Astrocyte (in vitro differentiated cells and primary cell): Measurements from ENCODE around the gene ARPC2. TPM values are rescaled to one million over a fixed set of nuclear protein-coding genes. Genes with fewer than 3 reads are reported as not detected.

Experiments
- DNase-seq: peaks from one replicate; pipeline ENCODE4 v3.0.0-alpha.2; 2010; ENCODE audit warnings: low read depth
- FAIRE-seq: peaks from 2 replicates; lab custom pipeline; 2011; peaks lifted over from hg19 to GRCh38; lab: Jason Lieb, UNC
- H2AFZ ChIP-seq: 2 replicates; pipeline ENCODE4 v1.6.0; 2012; ENCODE audit warnings: low read depth, low read length, inconsistent platforms
- H3K27ac ChIP-seq: 2 replicates; pipeline ENCODE4 v1.5.1; 2011; ENCODE audit warnings: low read depth, low read length, inconsistent platforms
- H3K27me3 ChIP-seq: 2 replicates; pipeline ENCODE4 v1.6.0; 2011; ENCODE audit warnings: low read length, inconsistent platforms; ENCODE audit not compliant: insufficient read depth
- H3K36me3 ChIP-seq: 2 replicates; pipeline ENCODE4 v1.5.1; 2011; ENCODE audit warnings: low read length, inconsistent platforms; ENCODE audit not compliant: insufficient read depth
- H3K4me1 ChIP-seq: 2 replicates; pipeline ENCODE4 v1.5.1; 2011; ENCODE audit warnings: low read length, inconsistent platforms; ENCODE audit not compliant: insufficient read depth
- H3K4me2 ChIP-seq: 2 replicates; pipeline ENCODE4 v1.6.0; 2012; ENCODE audit warnings: low read length, inconsistent platforms
- H3K4me3 ChIP-seq: 2 replicates; pipeline ENCODE4 v1.5.1; 2011; ENCODE audit warnings: low read depth, mild to moderate bottlenecking, low read length, inconsistent platforms; ENCODE audit not compliant: insufficient read depth
- H3K79me2 ChIP-seq: 2 replicates; pipeline ENCODE4 v1.6.0; 2012; ENCODE audit warnings: mild to moderate bottlenecking, low read length, inconsistent platforms; ENCODE audit not compliant: insufficient read depth
- H3K9ac ChIP-seq: 2 replicates; pipeline ENCODE4 v1.6.0; 2012; ENCODE audit warnings: mild to moderate bottlenecking, low read length, inconsistent platforms
- H3K9me3 ChIP-seq: 2 replicates; pipeline ENCODE4 v1.5.1; 2012; ENCODE audit warnings: low read depth, mild to moderate bottlenecking, low read length, inconsistent platforms; ENCODE audit not compliant: insufficient read depth
- H4K20me1 ChIP-seq: 2 replicates; pipeline ENCODE4 v1.6.0; 2012; ENCODE audit warnings: low read length, inconsistent platforms; ENCODE audit not compliant: insufficient read depth
- H3K27ac Mint-ChIP-seq: one replicate; pipeline ENCODE4 v1.8.0; 2021; ENCODE audit warnings: mild to moderate bottlenecking, mixed read lengths; ENCODE audit not compliant: unreplicated experiment
- H3K27me3 Mint-ChIP-seq: one replicate; pipeline ENCODE4 v1.8.0; 2021; ENCODE audit warnings: low read depth, mixed read lengths; ENCODE audit not compliant: unreplicated experiment
- H3K36me3 Mint-ChIP-seq: one replicate; pipeline ENCODE4 v1.8.0; 2021; ENCODE audit warnings: low read depth, mixed read lengths; ENCODE audit not compliant: unreplicated experiment
- H3K4me1 Mint-ChIP-seq: one replicate; pipeline ENCODE4 v1.8.0; 2021; ENCODE audit warnings: low read depth, mixed read lengths; ENCODE audit not compliant: unreplicated experiment
- H3K4me3 Mint-ChIP-seq: one replicate; pipeline ENCODE4 v1.8.0; 2021; ENCODE audit warnings: mild to moderate bottlenecking, moderate library complexity, mixed read lengths; ENCODE audit not compliant: unreplicated experiment
- H3K9me3 Mint-ChIP-seq: one replicate; pipeline ENCODE4 v1.8.0; 2021; ENCODE audit warnings: mild to moderate bottlenecking, mixed read lengths; ENCODE audit not compliant: unreplicated experiment
- EZH2 ChIP-seq: IDR thresholded peaks from 2 replicates; pipeline ENCODE4 v1.6.1; 2012; ENCODE audit warnings: mild to moderate bottlenecking, low read length, inconsistent platforms; ENCODE audit not compliant: insufficient read depth
- total RNA-seq: library from RNA; stranded (reverse); gene quantifications from 2 replicates; pipeline ENCODE4 v1.2.1, GENCODE V29; 2021
- TF ChIP-seq, protein P1 (sequence below): IDR thresholded peaks from 2 replicates; pipeline ENCODE4 v1.5.1; 2011; ENCODE audit warnings: low read depth, mild to moderate bottlenecking, inconsistent platforms, low read length, moderate library complexity; ENCODE audit not compliant: insufficient read depth

Gene ARPC2
- total RNA-seq, 1 donor from 2014 or later: 535 TPM

DNA sequence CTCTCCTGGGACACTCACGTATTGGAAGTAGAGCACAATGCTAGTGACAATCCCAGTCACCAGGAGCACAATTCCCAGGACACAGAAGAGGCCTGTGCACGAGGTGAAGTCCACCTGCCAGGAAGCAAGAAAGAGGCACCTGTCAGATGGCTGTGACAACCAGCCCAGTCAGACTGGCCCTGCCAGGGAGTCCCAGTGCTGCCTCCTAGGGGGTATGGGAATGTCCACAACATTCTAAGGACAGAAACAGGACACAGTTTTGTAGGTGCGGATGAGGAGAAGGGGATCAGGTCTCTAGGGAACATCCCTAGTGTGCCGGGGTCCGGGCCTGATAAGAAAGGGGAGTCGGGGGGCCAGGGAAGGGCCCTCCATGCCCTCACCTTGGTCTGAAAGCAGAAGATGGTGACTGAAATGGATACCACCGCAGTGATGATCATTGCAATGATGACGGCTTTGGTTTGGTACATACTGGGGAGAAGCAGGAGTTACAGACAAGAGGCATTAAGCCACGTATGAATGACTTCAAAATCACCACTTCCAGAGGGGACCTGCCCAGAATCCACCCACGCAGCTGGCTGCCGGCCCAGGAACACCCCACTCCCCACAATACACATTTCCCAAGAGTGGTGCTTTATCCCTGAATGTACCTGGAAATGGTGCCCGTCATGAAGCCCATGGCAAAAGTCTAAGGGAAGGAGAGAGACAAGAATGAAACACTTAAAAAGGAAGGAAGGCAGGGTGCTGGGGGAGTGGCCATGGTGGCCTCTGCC is 60.2 kb downstream of the ARPC2 start:
- Histone ChIP-seq H2AFZ (no peak overlapping the region), H3K4me2 (no peak overlapping the region), H3K9me3 (no peaks in the 10 kb centered on the region), H3K4me3 (no peak overlapping the region), H3K27ac (no peak overlapping the region), H3K27me3 (no peaks in the 10 kb centered on the region), H3K4me1 (peaks cover 12% of the 10 kb centered on the region), H3K36me3 (peaks cover 47% of the 10 kb centered on the region), H4K20me1 (peaks cover 9% of the 10 kb centered on the region), H3K79me2 (peaks cover 12% of the 10 kb centered on the region), H3K9ac (no peak overlapping the region)
- FAIRE-seq (no peak), DNase-seq (no peak)
- H3K9me3 Mint-ChIP-seq: no peaks in the 10 kb centered on the region
- H3K27ac Mint-ChIP-seq: no peak overlapping the region
- TF ChIP-seq, protein P1, sequence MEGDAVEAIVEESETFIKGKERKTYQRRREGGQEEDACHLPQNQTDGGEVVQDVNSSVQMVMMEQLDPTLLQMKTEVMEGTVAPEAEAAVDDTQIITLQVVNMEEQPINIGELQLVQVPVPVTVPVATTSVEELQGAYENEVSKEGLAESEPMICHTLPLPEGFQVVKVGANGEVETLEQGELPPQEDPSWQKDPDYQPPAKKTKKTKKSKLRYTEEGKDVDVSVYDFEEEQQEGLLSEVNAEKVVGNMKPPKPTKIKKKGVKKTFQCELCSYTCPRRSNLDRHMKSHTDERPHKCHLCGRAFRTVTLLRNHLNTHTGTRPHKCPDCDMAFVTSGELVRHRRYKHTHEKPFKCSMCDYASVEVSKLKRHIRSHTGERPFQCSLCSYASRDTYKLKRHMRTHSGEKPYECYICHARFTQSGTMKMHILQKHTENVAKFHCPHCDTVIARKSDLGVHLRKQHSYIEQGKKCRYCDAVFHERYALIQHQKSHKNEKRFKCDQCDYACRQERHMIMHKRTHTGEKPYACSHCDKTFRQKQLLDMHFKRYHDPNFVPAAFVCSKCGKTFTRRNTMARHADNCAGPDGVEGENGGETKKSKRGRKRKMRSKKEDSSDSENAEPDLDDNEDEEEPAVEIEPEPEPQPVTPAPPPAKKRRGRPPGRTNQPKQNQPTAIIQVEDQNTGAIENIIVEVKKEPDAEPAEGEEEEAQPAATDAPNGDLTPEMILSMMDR: no peak
- TF ChIP-seq EZH2: no peak
- no peaks in the 10 kb centered on the region for H3K27me3 Mint-ChIP-seq
- no peak overlapping the region for H3K4me3 Mint-ChIP-seq
- peaks cover 12% of the 10 kb centered on the region for H3K36me3 Mint-ChIP-seq
- H3K4me1 Mint-ChIP-seq: peaks cover 6% of the 10 kb centered on the region

GRCh38 chr2:218277921-218278320 is 60.9 kb downstream of the ARPC2 start:
- TF ChIP-seq, protein P1: no peak
- TF ChIP-seq EZH2: no peak
- no peaks in the 10 kb centered on the region for H3K9me3 Mint-ChIP-seq
- no peaks in the 10 kb centered on the region for H3K9me3 ChIP-seq
- no peak overlapping the region for H2AFZ ChIP-seq
- H3K4me1 ChIP-seq: peaks cover 17% of the 10 kb centered on the region
- FAIRE-seq (no peak), DNase-seq (no peak)
- H3K27ac ChIP-seq: no peak overlapping the region
- H3K27ac Mint-ChIP-seq: no peak overlapping the region
- H3K4me1 Mint-ChIP-seq: peaks cover 13% of the 10 kb centered on the region
- H3K4me3 ChIP-seq: no peak overlapping the region
- H3K4me3 Mint-ChIP-seq: no peak overlapping the region
- H3K4me2 ChIP-seq: no peak overlapping the region
- peaks cover 14% of the 10 kb centered on the region for H4K20me1 ChIP-seq
- H3K36me3 ChIP-seq: peaks cover 47% of the 10 kb centered on the region
- H3K27me3 ChIP-seq: no peaks in the 10 kb centered on the region
- peaks cover 17% of the 10 kb centered on the region for H3K79me2 ChIP-seq
- no peaks in the 10 kb centered on the region for H3K27me3 Mint-ChIP-seq
- peaks cover 12% of the 10 kb centered on the region for H3K36me3 Mint-ChIP-seq
- no peak overlapping the region for H3K9ac ChIP-seq
